Measurements from ENCODE around the gene RERE.
"Not testable (repeated sequence)": the region's sequence is repeated elsewhere in the genome, so short reads cannot be mapped to it uniquely, and the experiment has no call there.

RERE gene

DNA sequence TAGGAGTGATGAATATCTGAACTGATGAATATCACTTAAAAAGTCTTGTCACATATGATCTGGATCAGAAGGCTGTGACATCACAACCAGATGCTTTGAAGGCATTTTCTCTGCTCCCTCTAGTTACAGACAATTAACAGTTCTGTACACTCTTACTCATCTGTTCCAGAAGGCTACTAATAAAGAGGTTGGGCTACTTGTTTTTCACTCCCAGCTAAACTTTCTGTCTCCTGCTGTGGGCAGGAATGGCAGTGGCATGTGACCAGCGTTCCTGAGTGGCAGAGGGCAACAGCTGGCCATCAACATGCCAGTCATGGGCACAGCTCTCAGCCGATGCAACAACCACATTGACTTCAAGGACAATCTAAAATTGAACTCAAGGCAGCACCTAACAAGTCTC lies 432.9 kb downstream of the RERE start:
- Histone ChIP-seq H3K36me3 (peaks cover 26% of the 10 kb centered on the region), H3K4me1 (ENCODE audit: control insufficient read depth in 1 of 2, insufficient read depth in 1 of 2, low read depth in 1 of 2, low read length in 1 of 2) (peaks cover 93 to 95% of the 10 kb centered on the region in 2 experiments), H3K4me3 (ENCODE audit: low read depth in 1 of 2, low read length in 1 of 2) (no peak overlapping the region), H3K27ac (peak overlapping the region; percentile 79), H3K27me3 (no peaks in the 10 kb centered on the region), H3K9me3 (no peaks in the 10 kb centered on the region)
- TF ChIP-seq, protein P1, sequence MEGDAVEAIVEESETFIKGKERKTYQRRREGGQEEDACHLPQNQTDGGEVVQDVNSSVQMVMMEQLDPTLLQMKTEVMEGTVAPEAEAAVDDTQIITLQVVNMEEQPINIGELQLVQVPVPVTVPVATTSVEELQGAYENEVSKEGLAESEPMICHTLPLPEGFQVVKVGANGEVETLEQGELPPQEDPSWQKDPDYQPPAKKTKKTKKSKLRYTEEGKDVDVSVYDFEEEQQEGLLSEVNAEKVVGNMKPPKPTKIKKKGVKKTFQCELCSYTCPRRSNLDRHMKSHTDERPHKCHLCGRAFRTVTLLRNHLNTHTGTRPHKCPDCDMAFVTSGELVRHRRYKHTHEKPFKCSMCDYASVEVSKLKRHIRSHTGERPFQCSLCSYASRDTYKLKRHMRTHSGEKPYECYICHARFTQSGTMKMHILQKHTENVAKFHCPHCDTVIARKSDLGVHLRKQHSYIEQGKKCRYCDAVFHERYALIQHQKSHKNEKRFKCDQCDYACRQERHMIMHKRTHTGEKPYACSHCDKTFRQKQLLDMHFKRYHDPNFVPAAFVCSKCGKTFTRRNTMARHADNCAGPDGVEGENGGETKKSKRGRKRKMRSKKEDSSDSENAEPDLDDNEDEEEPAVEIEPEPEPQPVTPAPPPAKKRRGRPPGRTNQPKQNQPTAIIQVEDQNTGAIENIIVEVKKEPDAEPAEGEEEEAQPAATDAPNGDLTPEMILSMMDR (IDR thresholded peaks at IDR 0.05), result no peak

DNA sequence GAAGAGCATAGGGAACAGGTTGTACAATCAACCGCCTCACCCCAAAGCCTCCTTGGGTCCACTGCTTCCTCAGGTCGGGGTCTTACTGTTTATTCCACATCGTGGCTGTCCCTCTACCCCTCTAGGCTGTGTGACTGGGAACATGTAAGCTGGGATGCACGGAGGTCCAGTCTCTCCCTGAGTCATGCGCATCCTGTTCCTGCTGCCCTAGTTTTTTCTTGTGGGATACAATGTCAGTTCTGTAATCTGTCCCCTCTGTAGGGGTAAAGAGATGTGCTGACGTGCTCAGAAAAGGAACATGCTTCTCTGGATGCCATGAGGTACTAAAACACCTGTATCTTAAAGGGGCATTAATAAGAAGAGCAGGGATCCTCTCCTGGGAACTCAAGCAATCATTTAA lies 433.4 kb downstream of the RERE start:
- Histone ChIP-seq H3K27ac (peak overlapping the region; percentile 79), H3K9me3 (no peaks in the 10 kb centered on the region), H3K36me3 (peaks cover 26% of the 10 kb centered on the region), H3K27me3 (no peaks in the 10 kb centered on the region), H3K4me3 (ENCODE audit: low read depth in 1 of 2, low read length in 1 of 2) (peak overlapping the region in 1 of 2 experiments; percentile 52), H3K4me1 (ENCODE audit: control insufficient read depth in 1 of 2, insufficient read depth in 1 of 2, low read depth in 1 of 2, low read length in 1 of 2) (peaks cover 93 to 96% of the 10 kb centered on the region in 2 experiments)
- TF ChIP-seq, protein P1 (IDR thresholded peaks at IDR 0.05), result no peak

DNA sequence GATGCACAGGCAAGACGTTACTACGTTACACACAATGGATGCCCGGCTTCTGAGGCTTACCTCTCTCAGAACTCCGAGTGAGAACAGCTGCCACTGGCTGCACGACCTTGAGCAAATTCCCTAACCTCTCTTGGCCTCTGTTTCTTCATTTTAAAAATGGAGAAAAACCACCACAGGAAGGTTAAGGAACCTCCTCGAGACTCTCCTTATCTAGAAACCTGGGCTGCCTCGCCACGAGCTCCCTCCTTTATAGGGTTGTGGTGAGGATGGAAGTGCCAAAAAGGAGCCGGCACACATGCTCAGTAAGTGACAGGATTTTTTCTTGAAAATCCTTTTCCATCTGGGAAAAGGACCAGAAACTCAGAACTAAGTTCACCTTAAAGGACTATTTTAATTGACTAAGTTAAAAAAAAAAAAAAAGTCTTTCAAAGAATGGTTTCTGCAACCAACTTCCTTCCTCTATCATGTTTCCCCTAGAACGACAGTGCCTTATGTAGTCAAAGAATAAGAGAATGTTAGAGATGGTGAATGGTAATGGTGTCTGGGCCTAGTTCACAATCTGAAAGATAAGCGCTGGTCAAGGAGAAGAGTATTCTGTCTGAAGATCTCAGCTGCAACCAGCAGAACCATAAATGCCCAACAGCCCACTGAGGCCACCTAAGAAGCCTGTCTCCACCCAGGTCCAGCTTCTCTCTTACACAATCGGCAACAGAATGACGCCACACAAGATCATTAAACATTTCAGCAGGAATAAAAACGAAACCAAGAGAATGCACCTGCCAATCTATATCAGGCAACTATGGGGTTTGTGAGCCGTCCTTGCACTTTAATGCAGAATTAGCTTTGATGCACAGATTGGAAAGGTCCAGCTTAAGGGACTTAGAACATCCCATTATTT lies 434.6 kb downstream of the RERE start:
- H3K4me3 ChIP-seq (ENCODE audit: low read depth in 1 of 2, low read length in 1 of 2), result peak overlapping the region; percentile 33 to 52
- peaks cover 32% of the 10 kb centered on the region for H3K36me3 ChIP-seq
- H3K9me3 ChIP-seq, result no peaks in the 10 kb centered on the region
- H3K27ac ChIP-seq, result peak overlapping the region; percentile 79
- peaks cover 95 to 96% of the 10 kb centered on the region in 2 experiments for H3K4me1 ChIP-seq (ENCODE audit: control insufficient read depth in 1 of 2, insufficient read depth in 1 of 2, low read depth in 1 of 2, low read length in 1 of 2)
- TF ChIP-seq, protein P1 (IDR thresholded peaks at IDR 0.05), result no peak
- no peaks in the 10 kb centered on the region for H3K27me3 ChIP-seq

DNA sequence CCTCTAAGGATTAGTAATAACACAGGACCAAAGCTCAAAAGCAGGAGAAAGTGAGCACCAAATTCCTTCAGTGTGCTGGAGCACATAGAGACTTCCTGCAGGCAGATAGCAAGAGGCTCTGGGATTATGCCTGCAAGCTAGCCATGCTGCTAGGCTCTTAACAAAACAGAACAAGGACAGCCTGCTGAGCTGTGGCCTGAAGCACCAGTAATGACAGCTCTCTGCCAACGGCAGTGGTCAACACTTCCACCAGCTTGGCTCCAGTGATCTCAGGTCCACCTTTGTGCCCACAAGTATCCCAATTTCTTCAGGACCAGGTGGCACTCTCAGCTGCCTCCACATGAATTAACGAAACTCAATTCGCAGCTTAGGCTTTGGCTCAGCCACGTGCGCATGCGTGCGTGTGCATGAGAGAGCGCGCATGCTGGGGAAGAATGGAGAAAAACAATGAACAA lies 435.4 kb downstream of the RERE start:
- Histone ChIP-seq H3K27ac (peak overlapping the region; percentile 79), H3K36me3 (peaks cover 39% of the 10 kb centered on the region), H3K4me1 (ENCODE audit: control insufficient read depth in 1 of 2, insufficient read depth in 1 of 2, low read depth in 1 of 2, low read length in 1 of 2) (peaks cover 92 to 94% of the 10 kb centered on the region in 2 experiments), H3K9me3 (no peaks in the 10 kb centered on the region), H3K4me3 (ENCODE audit: low read depth in 1 of 2, low read length in 1 of 2) (peak overlapping the region; percentile 33 to 52), H3K27me3 (no peaks in the 10 kb centered on the region)
- TF ChIP-seq, protein P1 (IDR thresholded peaks at IDR 0.05), result no peak

DNA sequence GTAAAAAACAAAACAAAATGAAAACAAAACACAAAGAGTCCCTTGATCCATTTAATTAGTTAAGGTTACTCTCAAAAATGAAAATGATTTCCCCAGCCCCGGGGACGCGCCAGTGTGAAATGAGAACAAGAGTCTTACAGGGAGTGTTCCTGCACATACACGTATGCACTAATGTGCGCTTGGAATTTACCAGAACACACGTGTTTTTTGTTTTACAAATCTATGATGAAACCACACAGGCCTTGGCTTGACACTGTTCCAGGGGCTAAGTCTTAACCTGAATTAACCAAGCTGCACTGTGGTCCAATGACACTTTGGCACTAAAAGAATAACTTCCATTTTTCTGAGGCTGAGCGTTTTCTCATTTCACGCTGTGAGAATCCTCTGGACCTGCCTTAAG lies 435.8 kb downstream of the RERE start:
- Histone ChIP-seq H3K36me3 (peaks cover 41% of the 10 kb centered on the region), H3K27ac (peak overlapping the region; percentile 79)

DNA sequence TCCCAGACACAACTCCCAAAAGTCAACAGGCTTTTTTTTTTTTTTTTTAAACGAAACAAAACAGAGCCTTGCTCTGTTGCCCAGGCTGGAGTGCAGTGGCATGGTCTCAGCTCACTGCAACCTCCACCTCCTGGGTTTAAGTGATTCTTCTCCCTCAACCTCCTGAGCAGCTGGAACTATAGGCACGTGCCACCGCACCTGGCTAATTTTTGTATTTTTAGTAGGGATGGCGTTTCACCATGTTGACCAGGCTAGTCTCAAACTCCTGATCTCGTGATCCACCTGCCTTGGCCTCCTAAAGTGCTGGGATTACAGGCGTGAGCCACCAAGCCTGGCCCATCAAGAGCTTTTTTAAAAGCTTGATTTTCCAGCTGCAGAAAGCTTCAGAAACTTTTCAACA lies 437.1 kb downstream of the RERE start:
- H3K27ac ChIP-seq; H3K9me3 ChIP-seq; H3K27me3 ChIP-seq; H3K4me3 ChIP-seq (ENCODE audit: low read depth in 1 of 2, low read length in 1 of 2): not testable (repeated sequence)
- peaks cover 41% of the 10 kb centered on the region for H3K36me3 ChIP-seq
- peaks cover 77 to 90% of the 10 kb centered on the region in 2 experiments for H3K4me1 ChIP-seq (ENCODE audit: control insufficient read depth in 1 of 2, insufficient read depth in 1 of 2, low read depth in 1 of 2, low read length in 1 of 2)

More for the DNA sequence above, 435.8 kb downstream of the RERE start:
- Histone ChIP-seq H3K4me1 (ENCODE audit: control insufficient read depth in 1 of 2, insufficient read depth in 1 of 2, low read depth in 1 of 2, low read length in 1 of 2) (peaks cover 88 to 89% of the 10 kb centered on the region in 2 experiments), H3K27me3 (no peaks in the 10 kb centered on the region), H3K9me3 (no peaks in the 10 kb centered on the region), H3K4me3 (ENCODE audit: low read depth in 1 of 2, low read length in 1 of 2) (peak overlapping the region in 1 of 2 experiments; percentile 33)
- TF ChIP-seq, protein P1 (IDR thresholded peaks at IDR 0.05), result no peak

All from neutrophil (primary cell).